GM19328 (cell line): Measurements from ENCODE around the gene NR4A3.

ENCODE experiments used
- ATAC-seq: cut with Tn5 transposase; IDR thresholded peaks from one replicate; pipeline ENCODE4 v1.9.1; 2021; ENCODE audit warnings: mild to moderate bottlenecking, moderate library complexity; ENCODE audit not compliant: unreplicated experiment

The NR4A3 gene

DNA sequence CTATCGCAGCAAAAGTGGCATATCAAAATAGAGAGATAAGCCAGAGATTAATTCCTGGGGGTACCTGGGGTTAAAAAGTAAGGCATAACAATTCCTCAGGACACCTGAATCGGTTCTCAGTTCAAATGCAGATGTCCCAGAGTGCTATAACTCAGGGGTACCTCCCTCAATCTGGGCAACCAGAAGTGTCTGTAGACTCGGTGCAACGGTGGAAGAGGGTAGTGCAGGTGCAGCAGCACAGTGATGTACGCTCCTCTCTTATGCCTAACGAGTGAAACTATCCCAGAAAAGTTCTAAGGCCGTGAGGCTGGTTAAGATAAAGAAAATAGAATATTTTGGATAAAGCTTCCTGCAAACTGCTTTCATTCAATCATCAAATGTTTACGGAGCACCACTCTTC lies 7.9 kb upstream of the NR4A3 start:
- ATAC-seq, result no peak

- no peak for ATAC-seq
Measured at GRCh38 chr9:99814359-99814758, 7.3 kb upstream of the NR4A3 start.

DNA sequence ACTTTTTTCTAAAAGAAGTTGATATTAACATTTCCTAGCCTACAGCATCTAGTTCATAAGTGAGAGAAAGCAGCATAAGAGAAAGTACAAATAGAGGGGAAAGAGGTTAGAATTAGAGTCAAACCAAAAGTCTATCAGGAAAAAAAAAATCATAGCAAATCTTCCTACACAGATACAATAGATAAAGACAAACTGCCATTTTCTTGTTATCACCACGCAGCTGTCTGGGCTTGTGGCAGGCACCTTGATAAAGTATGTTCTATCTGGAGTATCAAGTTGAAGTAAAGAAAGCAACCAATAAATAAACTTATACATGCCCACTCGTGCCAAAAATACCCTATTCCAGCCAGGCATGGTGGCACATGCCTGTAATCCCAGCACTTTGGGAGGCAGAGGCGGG lies 5.3 kb upstream of the NR4A3 start:
- no peak for ATAC-seq

GRCh38 chr9:99818500-99818899 lies 3.2 kb upstream of the NR4A3 start:
- ATAC-seq, result no peak

DNA sequence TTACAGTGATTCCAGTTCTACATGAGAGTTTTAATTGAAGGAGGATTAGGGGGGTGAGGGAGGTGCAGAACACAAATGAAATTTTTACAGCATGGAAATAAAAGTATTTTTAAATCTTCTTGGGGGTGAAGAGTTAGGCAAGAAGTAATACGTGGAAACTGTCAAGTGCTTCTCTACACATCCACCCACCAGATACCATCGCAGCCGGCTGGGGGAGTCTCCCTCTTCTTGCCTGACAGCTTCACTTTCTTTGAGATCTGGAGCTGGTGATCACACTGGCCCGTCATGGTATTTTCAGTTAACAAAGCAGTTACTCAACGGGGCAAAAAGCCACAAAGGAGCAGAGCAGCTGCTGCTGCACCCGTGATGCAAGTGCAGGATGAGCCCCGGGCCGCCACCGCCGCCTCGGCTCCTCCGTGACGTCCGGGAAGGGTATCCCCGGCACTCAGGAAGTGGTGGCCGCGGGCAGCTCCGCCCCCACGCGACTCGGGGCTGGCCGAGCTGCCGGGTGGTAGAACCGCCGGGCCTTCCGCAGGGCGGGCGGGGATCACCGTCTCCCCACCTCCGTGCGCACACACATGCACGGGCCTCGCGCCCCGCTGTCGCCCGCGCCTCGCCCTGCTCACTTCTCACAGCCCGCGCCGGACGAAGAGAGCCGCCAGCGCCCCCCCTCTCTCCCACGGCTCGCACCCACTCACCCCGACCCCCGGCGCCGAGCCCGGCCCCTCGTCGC lies 2.4 kb upstream of the NR4A3 start:
- ATAC-seq, result peak; percentile 49

GRCh38 chr9:99819856-99820684 lies 1.6 kb upstream of the NR4A3 start:
- peak; percentile 42 for ATAC-seq

DNA sequence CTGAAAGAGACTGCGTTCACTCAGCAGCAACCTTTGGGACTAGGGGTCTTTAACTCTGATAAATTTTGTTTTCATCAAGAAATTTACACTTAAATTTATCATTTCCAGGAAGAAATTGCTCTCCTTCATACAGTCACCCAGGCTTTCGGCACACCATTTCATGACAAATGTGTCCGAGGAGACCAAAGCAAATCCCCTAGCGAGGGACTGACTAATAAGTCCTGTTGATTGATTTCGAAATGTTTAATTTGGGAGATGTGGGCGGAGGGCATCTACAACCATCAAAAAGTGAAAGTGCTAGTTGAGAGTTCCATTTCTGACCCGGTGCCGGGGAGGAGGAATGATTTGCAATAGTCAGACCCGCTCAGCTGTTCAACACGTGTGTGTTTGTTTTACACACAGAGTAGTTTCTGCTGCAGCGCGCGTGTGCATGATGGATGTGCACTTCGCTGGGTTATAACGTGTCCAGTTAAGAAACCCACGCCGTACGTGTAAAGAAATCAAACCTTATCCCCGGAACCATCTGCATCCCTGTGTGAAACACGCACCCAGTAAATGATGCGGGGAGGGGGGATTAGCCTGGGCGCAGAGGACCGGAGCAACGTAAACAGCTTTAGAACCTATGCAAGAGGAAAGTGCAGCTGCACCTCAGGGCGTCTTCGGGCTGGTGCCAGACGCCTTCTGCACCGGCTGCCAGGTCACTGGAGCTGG lies 845 bp upstream of the NR4A3 start:
- ATAC-seq, result peak; percentile 1

- ATAC-seq, result no peak
Measured at GRCh38 chr9:99822109-99822805, 572 bp downstream of the NR4A3 start.

- no peak for ATAC-seq
Measured at GRCh38 chr9:99822806-99823591, 1.3 kb downstream of the NR4A3 start.

- no peak for ATAC-seq
Measured at GRCh38 chr9:99823681-99824377, 2.1 kb downstream of the NR4A3 start.

DNA sequence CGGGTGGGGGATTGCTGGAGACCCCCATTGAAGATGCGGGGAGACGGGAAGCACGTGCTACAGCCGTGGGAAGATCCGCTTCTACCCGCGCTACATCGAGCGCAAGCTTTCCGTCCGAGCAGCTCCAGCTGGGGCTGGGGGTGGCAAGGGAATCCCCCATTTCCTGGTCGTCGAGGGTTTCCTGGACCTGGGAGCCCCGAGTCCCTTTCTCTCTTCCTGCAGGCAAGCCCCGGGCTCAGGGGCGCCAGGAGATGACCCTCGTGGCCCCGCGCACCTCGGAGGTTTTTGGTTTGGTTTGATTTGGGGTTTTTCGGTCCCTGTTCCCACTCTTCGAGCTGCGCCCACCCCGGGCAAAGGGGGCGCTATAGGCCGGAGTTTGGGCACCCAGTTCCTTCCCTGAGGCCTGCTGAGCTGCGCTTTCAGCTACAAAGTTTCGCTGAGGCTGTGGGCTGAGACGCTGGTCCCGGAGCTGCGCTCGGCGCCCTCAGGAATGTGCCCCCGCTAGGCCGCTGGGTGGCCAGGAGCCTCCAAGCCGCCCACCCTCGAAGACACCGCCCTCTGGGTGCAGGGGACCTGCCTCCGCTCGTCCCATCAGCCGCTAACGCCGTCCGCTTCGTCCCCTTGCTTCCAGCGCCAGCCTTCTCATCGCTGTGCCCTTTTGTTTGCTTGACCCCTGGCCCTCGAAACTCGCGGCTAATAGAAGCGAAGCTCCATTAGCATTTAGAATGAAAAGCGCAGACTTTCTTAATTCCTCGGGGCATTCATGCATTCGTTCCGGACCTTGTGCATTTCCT lies 2.9 kb downstream of the NR4A3 start:
- no peak for ATAC-seq

GRCh38 chr9:99825172-99826046 lies 3.7 kb downstream of the NR4A3 start:
- ATAC-seq, result no peak

DNA sequence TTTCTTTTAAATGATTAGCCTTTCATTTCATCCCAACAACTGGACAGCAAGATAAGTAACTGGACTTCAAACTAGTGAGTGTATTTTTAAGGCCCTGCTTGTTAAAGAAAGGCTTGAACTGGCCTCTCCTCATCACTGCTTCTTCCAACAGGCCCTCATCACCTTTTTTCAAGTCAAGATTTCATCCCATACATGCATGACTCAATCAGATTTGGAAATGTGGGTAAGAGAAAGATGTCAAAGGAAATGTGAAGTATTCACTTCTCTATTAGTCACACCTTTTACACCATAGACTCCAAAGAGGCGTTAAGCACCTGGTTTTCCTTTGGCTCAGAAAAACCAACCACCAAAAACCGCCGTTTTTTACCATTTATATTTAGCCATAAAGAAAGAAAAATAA lies 4.9 kb downstream of the NR4A3 start:
- no peak for ATAC-seq

DNA sequence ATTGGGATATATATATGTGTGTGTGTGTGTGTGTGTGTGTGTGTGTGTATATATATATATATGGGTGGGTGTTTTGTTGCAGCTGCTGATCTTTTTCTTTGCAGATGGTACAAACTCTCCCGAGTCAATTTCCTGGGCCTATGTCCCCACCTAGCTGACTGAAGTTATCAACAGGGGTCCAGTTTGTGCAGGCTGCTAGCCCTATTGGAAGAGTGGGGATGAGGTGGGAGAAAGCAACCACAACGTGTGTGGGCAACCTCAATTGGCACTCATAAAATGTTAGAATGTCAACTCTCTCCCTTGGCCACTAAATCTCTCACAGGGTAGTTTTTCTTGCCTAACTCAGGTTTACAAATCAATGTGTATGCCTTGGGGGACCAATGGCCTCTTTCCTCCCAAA lies 5.6 kb downstream of the NR4A3 start:
- ATAC-seq, result no peak

DNA sequence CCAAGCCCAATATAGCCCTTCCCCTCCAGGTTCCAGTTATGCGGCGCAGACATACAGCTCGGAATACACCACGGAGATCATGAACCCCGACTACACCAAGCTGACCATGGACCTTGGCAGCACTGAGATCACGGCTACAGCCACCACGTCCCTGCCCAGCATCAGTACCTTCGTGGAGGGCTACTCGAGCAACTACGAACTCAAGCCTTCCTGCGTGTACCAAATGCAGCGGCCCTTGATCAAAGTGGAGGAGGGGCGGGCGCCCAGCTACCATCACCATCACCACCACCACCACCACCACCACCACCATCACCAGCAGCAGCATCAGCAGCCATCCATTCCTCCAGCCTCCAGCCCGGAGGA lies 6.3 kb downstream of the NR4A3 start:
- no peak for ATAC-seq

DNA sequence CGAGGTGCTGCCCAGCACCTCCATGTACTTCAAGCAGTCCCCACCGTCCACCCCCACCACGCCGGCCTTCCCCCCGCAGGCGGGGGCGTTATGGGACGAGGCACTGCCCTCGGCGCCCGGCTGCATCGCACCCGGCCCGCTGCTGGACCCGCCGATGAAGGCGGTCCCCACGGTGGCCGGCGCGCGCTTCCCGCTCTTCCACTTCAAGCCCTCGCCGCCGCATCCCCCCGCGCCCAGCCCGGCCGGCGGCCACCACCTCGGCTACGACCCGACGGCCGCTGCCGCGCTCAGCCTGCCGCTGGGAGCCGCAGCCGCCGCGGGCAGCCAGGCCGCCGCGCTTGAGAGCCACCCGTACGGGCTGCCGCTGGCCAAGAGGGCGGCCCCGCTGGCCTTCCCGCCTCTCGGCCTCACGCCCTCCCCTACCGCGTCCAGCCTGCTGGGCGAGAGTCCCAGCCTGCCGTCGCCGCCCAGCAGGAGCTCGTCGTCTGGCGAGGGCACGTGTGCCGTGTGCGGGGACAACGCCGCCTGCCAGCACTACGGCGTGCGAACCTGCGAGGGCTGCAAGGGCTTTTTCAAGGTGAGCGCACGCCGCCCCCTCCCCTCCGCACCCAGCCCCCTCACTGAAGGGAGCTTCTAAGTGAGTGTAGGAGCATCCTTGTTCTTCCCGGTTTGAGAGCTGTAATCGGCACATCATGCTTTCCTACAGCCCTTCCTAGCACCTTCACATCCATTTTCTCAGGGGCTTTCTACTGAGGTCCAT lies 6.9 kb downstream of the NR4A3 start:
- no peak for ATAC-seq

GRCh38 chr9:99831857-99832557 lies 10.3 kb downstream of the NR4A3 start:
- ATAC-seq, result no peak
